NCI-H2107 treated with DMSO at 0.1 percent for 48 hours (cell line): ENCODE data around the gene CANT1.

Experiments used
- DNase-seq: peaks from one replicate; lab custom pipeline; 2025; ENCODE audit not compliant: unreplicated experiment; lab: John Stamatoyannopoulos, UW

CANT1 gene

GRCh38 chr17:78997231-78997741 lies 12.3 kb downstream of the CANT1 start:
- no peak for DNase-seq

GRCh38 chr17:78996781-78997201 lies 12.8 kb downstream of the CANT1 start:
- DNase-seq = no peak

GRCh38 chr17:78995761-78996451 lies 13.7 kb downstream of the CANT1 start:
- DNase-seq = no peak

GRCh38 chr17:78995022-78995760 lies 14.4 kb downstream of the CANT1 start:
- no peak for DNase-seq

GRCh38 chr17:78993981-78994671 lies 15.4 kb downstream of the CANT1 start:
- DNase-seq = no peak

- no peak for DNase-seq
Measured at GRCh38 chr17:78993241-78993956, 16.2 kb downstream of the CANT1 start.

- DNase-seq = no peak
Measured at GRCh38 chr17:78992542-78993212, 16.9 kb downstream of the CANT1 start.

- no peak for DNase-seq
Measured at GRCh38 chr17:78991906-78992532, 17.5 kb downstream of the CANT1 start.

GRCh38 chr17:78991017-78991738 lies 18.4 kb downstream of the CANT1 start:
- DNase-seq = no peak

- no peak for DNase-seq
Measured at GRCh38 chr17:78990349-78991016, 19.1 kb downstream of the CANT1 start.

- no peak for DNase-seq
Measured at GRCh38 chr17:78988152-78988551, 21.4 kb downstream of the CANT1 start.

GRCh38 chr17:78986649-78987328 lies 22.8 kb downstream of the CANT1 start:
- DNase-seq = peak; percentile 69

GRCh38 chr17:78986048-78986648 lies 23.4 kb downstream of the CANT1 start:
- DNase-seq = peak; percentile 56

- no peak for DNase-seq
Measured at GRCh38 chr17:78985395-78985794, 24.2 kb downstream of the CANT1 start.

- no peak for DNase-seq
Measured at GRCh38 chr17:78981010-78981888, 28.3 kb downstream of the CANT1 start.

- DNase-seq = no peak
Measured at GRCh38 chr17:78980624-78980972, 29.0 kb downstream of the CANT1 start.
